OCI-LY7 (cell line): ENCODE data around the gene CPLX3. TPM values are rescaled to one million over a fixed set of nuclear protein-coding genes. Genes with fewer than 3 reads are reported as not detected.

ENCODE experiments used
- Bru-seq: library from RNA; stranded (reverse); fragments of 400-500 nt; gene quantifications from one replicate; lab custom pipeline; 2021; lab: Mats Ljungman, UMichigan
- BruChase-seq, 2 experiments: library from RNA; stranded (reverse); fragments of 400-500 nt; gene quantifications; one replicate each; lab custom pipeline; 2021; lab: Mats Ljungman, UMichigan
- BruUV-seq: library from RNA; stranded (reverse); fragments of 400-500 nt; replicated peaks from 2 replicates; lab custom pipeline; 2021; lab: Mats Ljungman, UMichigan
- CTCF ChIA-PET: fragments of 300-600 bp; sonication (Branson Sonifier 250); formaldehyde crosslinking; loops from one replicate; lab custom pipeline; 2022; ENCODE audit warnings: antibody characterized with exemption; ENCODE audit not compliant: unreplicated experiment; lab: Charles Lee
- POLR2A ChIA-PET: fragments of 300-600 bp; sonication (Branson Sonifier 250); formaldehyde crosslinking; loops from one replicate; lab custom pipeline; 2022; ENCODE audit warnings: antibody characterized with exemption; lab: Charles Lee
- DNase-seq: peaks from one replicate; pipeline ENCODE4 v3.0.0-alpha.2; 2015; ENCODE audit warnings: low spot score
- H2AFZ ChIP-seq: fragments of 200-600 bp; sonication (generic), shearing (Covaris generic); 2 replicates; pipeline ENCODE4 v1.6.1; 2014; ENCODE audit warnings: mild to moderate bottlenecking, antibody characterized with exemption, low read length, moderate library complexity
- H3K27ac ChIP-seq: fragments of 200-600 bp; sonication (generic); 2 replicates; pipeline ENCODE4 v1.5.1; 2014; ENCODE audit warnings: mixed run types, low read depth, mild to moderate bottlenecking, moderate library complexity, low read length, inconsistent platforms; ENCODE audit not compliant: poor library complexity, severe bottlenecking
- H3K36me3 ChIP-seq: fragments of 200-600 bp; sonication (generic); 2 replicates; pipeline ENCODE4 v1.6.1; 2014; ENCODE audit warnings: mild to moderate bottlenecking, antibody characterized with exemption, low read length, moderate library complexity, mixed read lengths; ENCODE audit not compliant: insufficient read depth
- H3K4me1 ChIP-seq: fragments of 200-600 bp; sonication (generic); 2 replicates; pipeline ENCODE4 v1.5.1; 2014; ENCODE audit warnings: mild to moderate bottlenecking, low read length; ENCODE audit not compliant: insufficient read depth, poor library complexity, severe bottlenecking
- H3K4me2 ChIP-seq: fragments of 200-600 bp; sonication (generic); 2 replicates; pipeline ENCODE4 v1.6.1; 2014; ENCODE audit warnings: mild to moderate bottlenecking, low read length
- H3K4me3 ChIP-seq: fragments of 200-600 bp; sonication (generic); 2 replicates; pipeline ENCODE4 v1.5.1; 2014; ENCODE audit warnings: mild to moderate bottlenecking, low read depth, low read length; ENCODE audit not compliant: poor library complexity, severe bottlenecking
- H3K79me2 ChIP-seq: fragments of 200-600 bp; sonication (generic); 2 replicates; pipeline ENCODE4 v1.6.1; 2016; ENCODE audit warnings: low read depth, mild to moderate bottlenecking, low read length, moderate library complexity, mixed read lengths; ENCODE audit not compliant: insufficient read depth
- H3K9me2 ChIP-seq: fragments of 200-600 bp; sonication (generic); 2 replicates; pipeline ENCODE4 v1.6.1; 2016; ENCODE audit warnings: mild to moderate bottlenecking, low read length, mixed read lengths; ENCODE audit not compliant: insufficient read depth
- H3K9me3 ChIP-seq: fragments of 200-600 bp; sonication (generic); 2 replicates; pipeline ENCODE4 v1.6.1; 2014; ENCODE audit warnings: mild to moderate bottlenecking, mixed run types, low read length, mixed read lengths
- H4K20me1 ChIP-seq: fragments of 200-600 bp; sonication (generic); 2 replicates; pipeline ENCODE4 v1.6.1; 2014; ENCODE audit warnings: mild to moderate bottlenecking, antibody characterized with exemption, low read length, moderate library complexity, mixed read lengths; ENCODE audit not compliant: insufficient read depth
- EZH2phosphoT487 ChIP-seq: fragments of 200-600 bp; sonication (generic); IDR thresholded peaks from 2 replicates; pipeline ENCODE4 v1.6.1; 2018; ENCODE audit warnings: low read depth, borderline replicate concordance, mild to moderate bottlenecking, mixed run types, antibody characterized with exemption, low read length, moderate library complexity, mixed read lengths
- intact Hi-C: fragments of 100-400 bp; cut with micrococcal nuclease; formaldehyde crosslinking; loops from one replicate; pipeline ENCODE4 v1.10.0; 2022; ENCODE audit not compliant: unreplicated experiment
- long read RNA-seq: library from polyadenylated mRNA; stranded (forward); transcript quantifications from one replicate; pipeline ENCODE4 v2.0.0, GENCODE V29; 2022
- total RNA-seq, 2 experiments: library from RNA; depleted of rRNA in 1 of 2; stranded (reverse); fragments of >200 nt in 1 of 2; shearing (Covaris generic) in 1 of 2; gene quantifications; 2 replicates each; pipeline ENCODE4 v1.2.3, GENCODE V29; 2014 to 2022
- TF ChIP-seq, protein P1 (sequence below): fragments of 200-600 bp; sonication (generic); conservative IDR thresholded peaks from 2 replicates; pipeline ENCODE4 v1.5.1; 2014; ENCODE audit warnings: mild to moderate bottlenecking, antibody characterized with exemption, low read length, moderate library complexity, mixed read lengths

CPLX3 gene
- total RNA-seq (2014; rRNA removed; shearing (Covaris generic)) (0.35 and 0.57 TPM in 2 replicates), total RNA-seq (2022) (1.5 and 2.1 TPM in 2 replicates), Bru-seq, nascent RNA (not detected), BruChase-seq, experiment 1, labeled RNA remaining after a 6-hour chase (not detected), BruChase-seq, experiment 2, labeled RNA remaining after a 2-hour chase (not detected)
- long read RNA-seq = 0 reads

- no peak within 1 kb of the TSS for H3K4me2 ChIP-seq
- ChIA-PET CTCF (no interaction called here), POLR2A (no interaction called here)
- H2AFZ ChIP-seq = no peak within 1 kb of the TSS
- intact Hi-C loops = no loop called here
- no peaks in the 10 kb centered on the region for H3K9me2 ChIP-seq
- H3K27ac ChIP-seq = no peak within 1 kb of the TSS
- no peak for DNase-seq
- H4K20me1 ChIP-seq = no peaks in the 10 kb centered on the region
- BruUV-seq = no TSS peak
- H3K36me3 ChIP-seq = no peaks in the 10 kb centered on the region
- no peaks in the 10 kb centered on the region for H3K9me3 ChIP-seq
- peaks cover 21% of the 10 kb centered on the region for H3K4me1 ChIP-seq
- TF ChIP-seq, protein P1, sequence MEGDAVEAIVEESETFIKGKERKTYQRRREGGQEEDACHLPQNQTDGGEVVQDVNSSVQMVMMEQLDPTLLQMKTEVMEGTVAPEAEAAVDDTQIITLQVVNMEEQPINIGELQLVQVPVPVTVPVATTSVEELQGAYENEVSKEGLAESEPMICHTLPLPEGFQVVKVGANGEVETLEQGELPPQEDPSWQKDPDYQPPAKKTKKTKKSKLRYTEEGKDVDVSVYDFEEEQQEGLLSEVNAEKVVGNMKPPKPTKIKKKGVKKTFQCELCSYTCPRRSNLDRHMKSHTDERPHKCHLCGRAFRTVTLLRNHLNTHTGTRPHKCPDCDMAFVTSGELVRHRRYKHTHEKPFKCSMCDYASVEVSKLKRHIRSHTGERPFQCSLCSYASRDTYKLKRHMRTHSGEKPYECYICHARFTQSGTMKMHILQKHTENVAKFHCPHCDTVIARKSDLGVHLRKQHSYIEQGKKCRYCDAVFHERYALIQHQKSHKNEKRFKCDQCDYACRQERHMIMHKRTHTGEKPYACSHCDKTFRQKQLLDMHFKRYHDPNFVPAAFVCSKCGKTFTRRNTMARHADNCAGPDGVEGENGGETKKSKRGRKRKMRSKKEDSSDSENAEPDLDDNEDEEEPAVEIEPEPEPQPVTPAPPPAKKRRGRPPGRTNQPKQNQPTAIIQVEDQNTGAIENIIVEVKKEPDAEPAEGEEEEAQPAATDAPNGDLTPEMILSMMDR = no peak
- no peak for TF ChIP-seq EZH2phosphoT487
- H3K4me3 ChIP-seq = no peak within 1 kb of the TSS
- no peaks in the 10 kb centered on the region for H3K79me2 ChIP-seq
These were observed at the start of gene CPLX3 for GRCh38 chr15:74826364-74826819. Gene CPLX3 (plus strand): TSS chr15:74826627. CDS start chr15:74826704, 77 bp downstream.

DNA sequence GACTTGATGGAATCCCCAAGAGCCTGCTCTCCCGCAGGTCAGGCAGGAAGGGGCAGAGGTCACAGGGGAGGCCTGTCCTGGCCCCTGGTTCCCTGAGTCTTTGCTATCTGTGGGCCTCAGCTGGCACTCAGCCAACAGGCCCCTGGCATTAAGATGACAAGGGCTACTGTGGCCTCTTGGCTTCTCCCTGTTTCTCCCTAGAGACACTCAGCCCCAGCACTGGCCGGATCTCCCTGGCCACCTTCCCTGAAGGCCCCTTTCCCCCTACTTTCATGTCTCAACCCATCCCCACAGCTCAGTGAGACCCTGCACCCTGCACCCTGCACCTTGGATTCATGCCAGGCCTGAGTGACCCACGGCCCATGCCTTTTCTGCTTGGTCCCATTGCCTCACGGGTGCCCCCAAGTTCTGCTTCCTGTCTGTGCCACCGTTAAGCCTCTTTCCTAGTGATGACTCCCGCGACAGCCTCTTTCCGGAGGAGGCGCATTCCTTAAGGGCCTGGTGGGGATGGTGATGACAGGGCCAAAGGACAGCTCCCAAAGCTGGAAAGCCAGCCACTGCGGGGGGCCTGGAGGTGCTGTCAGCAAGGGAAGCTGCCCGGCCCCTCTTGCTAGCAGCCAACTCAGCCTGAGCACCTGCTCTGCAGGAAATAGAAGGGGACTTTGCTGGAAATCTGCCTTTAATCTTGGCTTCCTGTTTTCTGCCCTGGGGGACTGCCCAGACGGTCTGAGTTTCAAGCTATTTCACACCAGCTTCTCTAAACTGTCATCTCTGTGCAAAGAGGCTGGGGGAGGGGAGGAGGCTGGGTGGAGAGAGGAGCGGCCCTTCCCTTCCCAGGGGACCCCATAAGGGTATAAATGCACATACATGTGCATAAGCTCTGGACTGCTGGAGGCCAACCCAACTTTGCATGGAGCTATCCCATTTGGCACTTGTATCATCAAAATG, 49.3 kb upstream of the CPLX3 start:
- no peaks in the 10 kb centered on the region for H4K20me1 ChIP-seq
- intact Hi-C loops = loop anchor here (1.0 kb wide), 1 partner anchor 10 kb away; no protein-coding TSS in a partner anchor
- DNase-seq = peak; percentile 96
- no TSS peak for BruUV-seq
- H3K27ac ChIP-seq = peak overlapping the region; percentile 99
- H3K79me2 ChIP-seq = peaks cover 30% of the 10 kb centered on the region; the same call in 1 of the 2 replicates
- no peaks in the 10 kb centered on the region for H3K9me2 ChIP-seq
- peak overlapping the region; percentile 77 for H3K4me2 ChIP-seq
- ChIA-PET CTCF (interaction anchor here (0.6 to 4.5 kb wide), 6 partner anchors 9 to 145 kb away, joined by 3 to 40 read pairs (median 4); no protein-coding TSS in a partner anchor), POLR2A (interaction anchor here (0.6 to 11.4 kb wide), 12 partner anchors 12 to 236 kb away, joined by 3 to 221 read pairs (median 4); partner anchors contain the start of gene ARID3B)
- no peak overlapping the region for H2AFZ ChIP-seq
- peak overlapping the region; percentile 57 for H3K4me3 ChIP-seq
- peaks cover 86% of the 10 kb centered on the region for H3K4me1 ChIP-seq
- no peaks in the 10 kb centered on the region for H3K36me3 ChIP-seq
- TF ChIP-seq EZH2phosphoT487 = no peak
- TF ChIP-seq, protein P1 = no peak
- no peaks in the 10 kb centered on the region for H3K9me3 ChIP-seq
